GM19372 (cell line): ENCODE data around the gene MEIS2.

Source experiments
- ATAC-seq: cut with Tn5 transposase; IDR thresholded peaks from one replicate; pipeline ENCODE4 v1.9.1; 2021; ENCODE audit warnings: mild to moderate bottlenecking, low read depth, moderate library complexity; ENCODE audit not compliant: unreplicated experiment

The MEIS2 gene

GRCh38 chr15:36858423-36858822 is 241.9 kb downstream of the MEIS2 start:
- ATAC-seq = no peak

GRCh38 chr15:36856339-36856973 is 243.9 kb downstream of the MEIS2 start:
- no peak for ATAC-seq

DNA sequence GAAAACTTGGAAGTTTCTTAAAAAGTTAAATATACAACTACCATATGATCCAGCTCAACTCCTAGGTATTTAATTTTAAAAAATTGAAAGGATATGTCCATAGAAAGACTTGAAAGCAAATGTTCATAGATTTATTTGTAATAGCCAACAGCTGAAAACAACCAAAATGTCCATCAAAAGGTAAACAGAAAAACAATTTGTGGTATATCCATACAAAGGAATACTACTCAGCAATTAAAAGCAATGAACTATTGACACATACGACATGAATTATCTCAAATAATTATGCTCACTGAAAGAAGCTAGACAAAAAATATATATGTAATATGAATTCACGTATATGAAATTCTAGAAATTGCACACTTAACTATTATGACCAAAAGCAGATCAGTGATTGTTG is 249.5 kb downstream of the MEIS2 start:
- ATAC-seq = no peak

GRCh38 chr15:36845270-36845669 is 255.1 kb downstream of the MEIS2 start:
- ATAC-seq = no peak

- no peak for ATAC-seq
These were observed 255.8 kb downstream of the MEIS2 start for GRCh38 chr15:36844534-36844998.

DNA sequence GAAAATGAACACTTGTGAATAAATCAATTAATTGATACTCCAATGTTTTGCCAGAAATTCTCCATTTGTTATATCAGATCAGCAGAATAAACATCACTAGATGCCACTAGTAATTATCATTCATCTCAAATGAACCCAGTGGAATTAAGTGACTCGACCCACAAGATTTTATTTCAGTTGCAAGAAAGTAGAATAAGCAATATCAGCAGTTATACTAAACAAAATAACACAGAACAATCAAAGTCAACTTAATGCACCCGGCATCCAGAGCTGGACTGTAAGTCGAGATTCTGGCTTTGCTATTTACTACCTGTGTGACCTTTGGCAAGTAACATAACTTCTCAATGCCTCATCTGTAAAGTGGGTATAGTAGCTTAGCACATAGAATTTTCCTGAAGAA is 256.5 kb downstream of the MEIS2 start:
- no peak for ATAC-seq

GRCh38 chr15:36841193-36841592 is 259.2 kb downstream of the MEIS2 start:
- no peak for ATAC-seq
